Measurements from ENCODE around the gene TMEM131L.

TMEM131L gene

DNA sequence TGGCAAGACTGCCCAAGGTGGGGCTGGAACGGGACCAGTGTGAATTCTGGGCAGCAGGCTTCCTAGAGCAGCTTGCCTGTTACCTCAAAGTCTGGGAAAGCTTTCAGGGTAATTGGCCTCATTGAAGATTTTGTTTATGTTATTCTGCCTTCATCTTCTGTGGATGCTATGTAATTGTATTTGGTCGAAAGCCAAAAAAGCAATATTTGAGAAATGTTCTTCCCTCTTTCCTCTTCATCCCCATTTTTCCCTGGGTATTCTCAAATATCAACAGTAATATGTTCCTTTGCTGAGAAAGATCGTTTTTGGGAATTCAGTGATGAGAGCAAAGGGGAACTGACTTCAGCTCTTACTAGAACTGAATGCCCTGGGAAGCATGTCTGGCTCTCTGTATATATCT lies 12.9 kb downstream of the TMEM131L start:
- Histone ChIP-seq H3K27ac (ENCODE audit: low read depth, low read length, poor library complexity, severe bottlenecking) (peak overlapping the region; percentile 71), H3K9me2 (ENCODE audit: low read depth, low read length) (no peaks in the 10 kb centered on the region), H3K9me3 (ENCODE audit: low read length) (no peaks in the 10 kb centered on the region), H3K9ac (ENCODE audit: low read length) (no peak overlapping the region), H3K79me2 (ENCODE audit: insufficient read depth, low read length) (peaks cover 97% of the 10 kb centered on the region), H3K4me1 (ENCODE audit: insufficient read depth, low read length, severe bottlenecking) (peaks cover 100% of the 10 kb centered on the region), H2AFZ (ENCODE audit: low read length) (no peak overlapping the region), H3K4me3 (ENCODE audit: low read depth, low read length, poor library complexity, severe bottlenecking) (no peak overlapping the region), H4K20me1 (ENCODE audit: insufficient read depth, low read length) (no peaks in the 10 kb centered on the region), H3F3A (ENCODE audit: insufficient read depth, low read length) (peaks cover 4% of the 10 kb centered on the region; the same call in 1 of the 2 replicates), H3K36me3 (ENCODE audit: insufficient read depth, low read length) (peaks cover 82% of the 10 kb centered on the region), H3K4me2 (ENCODE audit: low read length) (peak overlapping the region; percentile 35; the same call in 1 of the 2 replicates), H3K27me3 (ENCODE audit: insufficient read depth, low read length) (no peaks in the 10 kb centered on the region)
- TF ChIP-seq, protein P1, sequence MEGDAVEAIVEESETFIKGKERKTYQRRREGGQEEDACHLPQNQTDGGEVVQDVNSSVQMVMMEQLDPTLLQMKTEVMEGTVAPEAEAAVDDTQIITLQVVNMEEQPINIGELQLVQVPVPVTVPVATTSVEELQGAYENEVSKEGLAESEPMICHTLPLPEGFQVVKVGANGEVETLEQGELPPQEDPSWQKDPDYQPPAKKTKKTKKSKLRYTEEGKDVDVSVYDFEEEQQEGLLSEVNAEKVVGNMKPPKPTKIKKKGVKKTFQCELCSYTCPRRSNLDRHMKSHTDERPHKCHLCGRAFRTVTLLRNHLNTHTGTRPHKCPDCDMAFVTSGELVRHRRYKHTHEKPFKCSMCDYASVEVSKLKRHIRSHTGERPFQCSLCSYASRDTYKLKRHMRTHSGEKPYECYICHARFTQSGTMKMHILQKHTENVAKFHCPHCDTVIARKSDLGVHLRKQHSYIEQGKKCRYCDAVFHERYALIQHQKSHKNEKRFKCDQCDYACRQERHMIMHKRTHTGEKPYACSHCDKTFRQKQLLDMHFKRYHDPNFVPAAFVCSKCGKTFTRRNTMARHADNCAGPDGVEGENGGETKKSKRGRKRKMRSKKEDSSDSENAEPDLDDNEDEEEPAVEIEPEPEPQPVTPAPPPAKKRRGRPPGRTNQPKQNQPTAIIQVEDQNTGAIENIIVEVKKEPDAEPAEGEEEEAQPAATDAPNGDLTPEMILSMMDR (IDR thresholded peaks at IDR 0.05; ENCODE audit: low read length): no peak
- no peak for TF ChIP-seq EZH2 (IDR thresholded peaks at IDR 0.05; ENCODE audit: borderline replicate concordance, low read length)

DNA sequence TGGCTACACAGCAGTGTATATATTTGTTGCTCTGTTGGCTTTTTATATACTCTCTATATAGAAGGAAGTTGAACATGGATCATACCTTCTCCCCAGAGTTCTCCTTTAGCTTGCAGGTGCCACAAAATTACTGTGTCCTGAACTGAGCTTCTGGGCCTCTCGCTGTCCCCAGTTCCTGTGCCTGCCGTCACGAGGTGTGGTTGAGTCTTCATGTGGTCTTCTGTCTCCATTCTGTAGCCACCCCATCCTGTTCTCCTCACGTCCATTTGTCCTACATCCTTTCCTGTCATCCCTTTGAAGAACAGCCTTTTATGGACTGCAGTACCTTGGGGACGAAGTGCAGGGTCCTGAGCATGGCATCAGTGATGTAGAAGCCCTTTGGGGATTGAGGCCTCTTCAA lies 14.5 kb downstream of the TMEM131L start:
- TF ChIP-seq, protein P1 (IDR thresholded peaks at IDR 0.05; ENCODE audit: low read length): no peak
- TF ChIP-seq EZH2 (IDR thresholded peaks at IDR 0.05; ENCODE audit: borderline replicate concordance, low read length): no peak
- peak overlapping the region; percentile 41 for H3K4me2 ChIP-seq (ENCODE audit: low read length)
- H3K36me3 ChIP-seq (ENCODE audit: insufficient read depth, low read length): peaks cover 70% of the 10 kb centered on the region
- peak overlapping the region; percentile 20 for H3K4me3 ChIP-seq (ENCODE audit: low read depth, low read length, poor library complexity, severe bottlenecking)
- no peaks in the 10 kb centered on the region for H3K27me3 ChIP-seq (ENCODE audit: insufficient read depth, low read length)
- H3K9me3 ChIP-seq (ENCODE audit: low read length): no peaks in the 10 kb centered on the region
- no peak overlapping the region for H3K9ac ChIP-seq (ENCODE audit: low read length)
- peaks cover 4% of the 10 kb centered on the region; the same call in 1 of the 2 replicates for H3F3A ChIP-seq (ENCODE audit: insufficient read depth, low read length)
- H3K79me2 ChIP-seq (ENCODE audit: insufficient read depth, low read length): peaks cover 93% of the 10 kb centered on the region
- H3K27ac ChIP-seq (ENCODE audit: low read depth, low read length, poor library complexity, severe bottlenecking): peak overlapping the region; percentile 77
- H4K20me1 ChIP-seq (ENCODE audit: insufficient read depth, low read length): 0 out of 2 replicates have a peak, but pooled peaks cover 2% of the 10 kb centered on the region
- H2AFZ ChIP-seq (ENCODE audit: low read length): no peak overlapping the region
- no peaks in the 10 kb centered on the region for H3K9me2 ChIP-seq (ENCODE audit: low read depth, low read length)
- H3K4me1 ChIP-seq (ENCODE audit: insufficient read depth, low read length, severe bottlenecking): peaks cover 98% of the 10 kb centered on the region

- peak overlapping the region; percentile 41; the same call in 1 of the 2 replicates for H3K4me2 ChIP-seq (ENCODE audit: low read length)
- H3K9me2 ChIP-seq (ENCODE audit: low read depth, low read length): no peaks in the 10 kb centered on the region
- H3K27me3 ChIP-seq (ENCODE audit: insufficient read depth, low read length): no peaks in the 10 kb centered on the region
- no peaks in the 10 kb centered on the region for H3K9me3 ChIP-seq (ENCODE audit: low read length)
- no peak overlapping the region for H3K9ac ChIP-seq (ENCODE audit: low read length)
- peaks cover 93% of the 10 kb centered on the region for H3K79me2 ChIP-seq (ENCODE audit: insufficient read depth, low read length)
- H3K27ac ChIP-seq (ENCODE audit: low read depth, low read length, poor library complexity, severe bottlenecking): peak overlapping the region; percentile 77
- H3K4me3 ChIP-seq (ENCODE audit: low read depth, low read length, poor library complexity, severe bottlenecking): peak overlapping the region; percentile 20
- no peak overlapping the region for H2AFZ ChIP-seq (ENCODE audit: low read length)
- H3F3A ChIP-seq (ENCODE audit: insufficient read depth, low read length): peaks cover 11% of the 10 kb centered on the region
- 0 out of 2 replicates have a peak, but pooled peaks cover 4% of the 10 kb centered on the region for H4K20me1 ChIP-seq (ENCODE audit: insufficient read depth, low read length)
- peaks cover 70% of the 10 kb centered on the region for H3K36me3 ChIP-seq (ENCODE audit: insufficient read depth, low read length)
- no peak for TF ChIP-seq EZH2 (IDR thresholded peaks at IDR 0.05; ENCODE audit: borderline replicate concordance, low read length)
- peaks cover 98% of the 10 kb centered on the region for H3K4me1 ChIP-seq (ENCODE audit: insufficient read depth, low read length, severe bottlenecking)
Observed at GRCh38 chr4:153481478-153481877, 15.3 kb downstream of the TMEM131L start.

Measured in OCI-LY1 (cell line).